NCI-H446 (cell line): Measurements from ENCODE around the gene CYS1.
A peak's percentile ranks its signal among the peaks of the same experiment; 100 is the strongest.

ENCODE experiments used
- DNase-seq, 2 experiments: peaks; one replicate each; lab custom pipeline; 2025; lab: John Stamatoyannopoulos, UW

The CYS1 gene

DNA sequence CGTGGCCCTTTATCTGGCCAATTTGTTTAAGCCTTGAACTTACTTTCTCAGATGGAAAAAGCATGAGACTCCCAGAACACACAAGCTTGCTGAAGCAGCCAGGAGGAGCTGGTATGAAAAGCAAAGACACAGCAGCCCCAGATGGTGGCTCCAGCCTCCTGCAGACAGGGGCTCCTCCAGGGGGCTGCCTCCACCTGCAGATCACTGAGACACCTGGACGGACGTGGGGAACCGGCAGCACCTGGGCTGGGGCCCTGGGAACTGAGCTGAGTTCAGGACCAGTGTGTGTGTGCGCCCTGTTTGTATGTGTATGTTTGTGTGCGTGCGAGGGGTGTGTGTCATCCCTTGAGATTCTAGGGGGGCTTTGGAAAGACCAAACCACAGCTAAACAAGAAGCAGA lies 8.6 kb downstream of the CYS1 start:
- no peak for DNase-seq

GRCh38 chr2:10071176-10071575 lies 9.0 kb downstream of the CYS1 start:
- DNase-seq, result no peak

DNA sequence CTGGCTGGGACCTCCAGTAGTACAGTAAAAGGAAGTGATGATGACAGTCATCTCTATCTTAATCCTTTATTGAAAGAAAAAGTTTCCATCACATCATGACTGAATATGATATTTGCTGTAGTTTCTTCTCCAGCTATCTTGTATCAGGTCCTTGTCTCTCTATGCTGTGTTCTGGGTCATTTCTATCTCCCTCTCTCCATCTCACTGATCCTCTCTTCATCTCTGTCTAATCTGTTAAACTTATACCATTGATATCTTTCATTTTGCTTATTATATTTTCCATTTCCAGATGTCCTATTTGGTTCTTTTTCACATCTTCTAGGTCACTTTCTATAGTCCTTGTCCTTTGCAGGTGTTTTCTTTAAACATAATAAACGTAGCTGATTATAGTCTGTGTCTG lies 12.3 kb downstream of the CYS1 start:
- DNase-seq, result no peak

GRCh38 chr2:10067330-10067729 lies 12.9 kb downstream of the CYS1 start:
- no peak for DNase-seq

DNA sequence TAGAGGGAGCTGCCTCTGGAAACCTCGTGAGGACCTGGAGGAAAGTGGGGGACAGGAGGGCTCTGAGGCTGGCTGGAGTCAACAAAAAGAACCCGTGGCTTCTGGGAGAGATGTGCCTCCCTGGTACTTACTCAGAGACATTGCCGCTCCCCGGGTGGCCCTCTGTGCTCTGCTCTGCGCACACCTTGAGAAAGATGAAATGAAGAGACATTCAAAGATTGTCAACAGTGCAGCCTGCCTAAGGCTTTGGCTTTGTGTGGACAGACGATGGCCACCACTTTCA lies 14.5 kb downstream of the CYS1 start:
- no peak for DNase-seq

- DNase-seq, result no peak
These were observed 15.1 kb downstream of the CYS1 start for GRCh38 chr2:10064932-10065772.

DNA sequence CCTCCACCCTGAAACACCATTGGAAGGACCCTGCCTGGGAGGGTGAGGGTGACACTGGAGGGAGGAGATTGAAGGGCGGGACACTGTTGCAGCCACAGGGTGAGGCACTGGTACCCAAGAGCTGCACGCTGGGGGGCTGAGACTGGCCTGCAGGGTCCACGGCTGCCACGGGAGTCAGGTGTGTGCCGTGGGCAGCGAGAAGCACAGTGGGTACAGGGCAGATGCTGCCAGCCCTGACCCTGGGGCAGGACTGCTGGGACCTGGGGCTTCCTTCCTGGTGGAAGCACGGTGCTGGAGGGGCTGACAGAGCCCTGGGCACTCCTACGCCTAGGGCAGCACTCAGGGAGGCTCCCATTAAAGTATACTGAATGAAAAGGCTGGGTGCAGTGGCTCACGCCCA lies 16.6 kb downstream of the CYS1 start:
- no peak for DNase-seq

DNA sequence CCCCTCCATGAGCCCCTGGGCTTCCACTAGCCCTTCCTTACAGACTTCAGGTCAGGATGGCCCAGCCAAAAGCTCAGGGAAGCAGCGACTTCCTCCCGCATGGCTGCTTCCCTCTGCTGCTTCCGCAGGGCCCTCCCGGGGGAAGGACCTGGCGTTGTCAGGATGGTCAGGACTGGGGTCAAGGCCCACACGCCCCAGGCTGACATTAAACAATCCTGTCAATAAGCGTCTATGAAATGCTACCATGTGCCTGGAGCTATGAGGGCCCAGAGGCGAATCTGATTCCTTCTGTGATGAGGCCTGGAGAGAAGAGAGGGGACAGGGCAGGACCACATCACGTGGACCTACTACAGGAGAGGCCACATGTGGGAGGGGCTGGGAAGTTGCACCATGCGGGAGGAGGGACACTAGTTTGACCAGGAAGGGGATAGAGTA lies 17.3 kb downstream of the CYS1 start:
- no peak for DNase-seq

- DNase-seq, result no peak
These were observed 18.8 kb downstream of the CYS1 start for GRCh38 chr2:10061221-10061925.

- no peak for DNase-seq
These were observed 20.5 kb downstream of the CYS1 start for GRCh38 chr2:10059552-10060335.

DNA sequence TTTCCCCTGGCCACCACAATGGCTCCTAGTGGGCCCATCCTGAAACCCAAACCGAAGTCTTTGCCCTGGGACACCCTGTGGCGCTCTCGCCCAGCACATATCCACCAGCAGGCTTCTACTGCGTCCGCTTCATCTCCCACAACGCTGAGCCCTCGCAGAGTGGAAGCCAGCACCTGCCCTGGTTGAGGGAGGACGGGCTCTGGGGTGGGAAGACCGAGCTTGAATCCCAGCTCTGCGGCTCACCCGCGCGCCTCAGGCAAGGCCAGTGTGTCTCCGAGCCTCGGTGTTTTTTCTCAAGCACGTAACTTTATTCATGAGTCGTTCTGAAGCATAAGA lies 21.2 kb downstream of the CYS1 start:
- no peak for DNase-seq

DNA sequence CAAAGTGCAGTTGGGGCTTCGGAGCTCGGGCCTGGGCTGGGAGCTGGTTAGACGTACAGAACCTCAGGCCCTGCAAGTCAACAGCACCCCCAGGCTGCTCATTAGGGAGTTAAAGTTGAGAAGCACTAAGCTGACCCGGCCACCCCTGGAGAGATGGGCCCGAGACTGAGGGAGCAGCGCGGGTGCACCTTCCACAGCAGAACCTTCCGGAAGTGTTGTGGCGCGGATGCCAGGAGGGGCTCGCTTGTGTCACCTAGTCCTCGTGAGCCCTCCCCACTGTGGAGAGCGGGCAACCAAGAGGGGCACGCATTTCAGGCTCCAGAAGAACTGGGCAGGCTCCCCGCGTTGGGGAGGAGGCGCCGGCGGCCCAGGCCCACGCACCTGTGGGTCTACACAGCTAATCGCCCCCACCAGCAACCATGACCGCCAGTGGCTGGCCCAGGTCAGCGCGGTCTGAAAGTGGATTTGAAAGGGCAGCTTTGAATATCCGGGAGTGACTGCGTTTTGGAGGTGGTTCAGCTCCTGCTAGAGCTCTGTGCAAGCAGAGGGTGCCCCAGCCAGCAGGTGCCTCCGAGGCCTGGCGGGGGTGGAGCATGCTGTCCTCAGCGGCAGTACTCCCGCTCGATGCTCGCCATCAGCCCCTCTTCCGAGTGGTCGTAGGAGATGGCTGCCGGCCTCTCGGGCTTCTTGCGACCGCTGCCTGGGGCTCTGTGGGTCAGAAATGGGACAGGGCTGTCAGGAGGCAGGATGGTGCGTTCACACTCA lies 21.8 kb downstream of the CYS1 start:
- DNase-seq, result no peak

DNA sequence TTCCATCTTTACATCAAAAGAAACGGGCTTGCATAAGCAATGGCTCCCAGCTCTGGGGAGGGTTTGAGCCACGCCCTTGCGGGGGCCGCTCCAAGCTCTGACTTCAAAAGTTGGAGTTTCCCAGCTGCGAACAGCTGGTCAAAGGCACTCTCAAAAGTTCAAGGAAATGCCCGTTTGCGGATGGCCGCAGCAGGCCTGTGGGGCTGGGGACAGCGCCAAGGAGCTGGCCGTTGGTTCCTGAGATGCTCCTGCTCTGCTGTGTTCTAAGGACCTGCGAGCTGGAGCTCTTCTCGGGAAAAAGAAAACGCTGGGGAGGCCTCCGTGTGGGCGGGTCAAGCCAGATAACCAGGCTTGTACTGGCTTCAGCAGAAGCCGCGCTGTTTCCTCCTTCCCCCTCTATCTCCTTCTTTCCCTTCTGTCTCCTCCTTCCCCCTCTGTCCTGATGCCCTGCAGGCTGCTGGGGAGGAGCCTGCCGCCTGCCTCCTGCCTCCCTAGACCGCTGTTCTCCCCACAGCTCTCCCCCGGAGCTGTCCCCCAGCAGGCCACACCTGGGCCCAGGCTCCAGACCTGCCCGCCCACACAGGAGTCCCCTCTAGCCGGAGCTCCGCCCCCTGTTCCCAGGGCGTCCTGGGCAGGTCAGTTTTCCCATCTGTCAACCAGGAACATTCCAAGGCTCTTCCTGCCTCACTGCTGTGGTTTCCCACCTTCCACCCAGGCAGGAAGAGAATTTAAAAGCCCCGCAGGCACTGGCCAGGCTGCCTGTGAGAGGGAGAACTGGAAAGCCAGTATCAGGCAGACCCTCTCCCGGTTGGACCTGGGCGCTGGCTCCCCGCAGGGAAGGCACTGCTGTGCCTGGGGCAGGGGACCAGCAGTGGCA lies 22.7 kb downstream of the CYS1 start:
- no peak for DNase-seq

- no peak for DNase-seq
These were observed 23.8 kb downstream of the CYS1 start for GRCh38 chr2:10056439-10056838.

GRCh38 chr2:10054976-10055375 lies 25.2 kb downstream of the CYS1 start:
- no peak for DNase-seq

GRCh38 chr2:10054424-10054823 lies 25.8 kb downstream of the CYS1 start:
- no peak for DNase-seq

DNA sequence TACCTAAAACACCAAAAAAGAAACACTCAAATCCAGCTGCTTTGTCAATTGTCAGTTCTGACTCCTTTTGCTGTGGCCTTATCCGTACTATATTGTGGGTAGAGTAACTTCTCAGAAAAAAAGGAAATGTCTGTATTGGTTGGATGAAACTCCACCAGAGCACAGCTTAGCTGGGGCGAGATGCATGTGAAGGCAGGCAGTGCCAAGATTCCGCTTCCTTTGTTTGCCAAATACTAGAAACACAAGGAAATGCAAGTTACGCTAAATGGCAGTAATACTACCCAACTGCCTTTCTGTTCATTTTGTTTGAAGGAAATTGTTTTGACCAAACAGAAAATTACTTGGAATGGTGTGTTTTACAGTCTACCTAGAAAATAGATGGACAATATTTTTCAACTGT lies 26.9 kb downstream of the CYS1 start:
- DNase-seq, result no peak

DNA sequence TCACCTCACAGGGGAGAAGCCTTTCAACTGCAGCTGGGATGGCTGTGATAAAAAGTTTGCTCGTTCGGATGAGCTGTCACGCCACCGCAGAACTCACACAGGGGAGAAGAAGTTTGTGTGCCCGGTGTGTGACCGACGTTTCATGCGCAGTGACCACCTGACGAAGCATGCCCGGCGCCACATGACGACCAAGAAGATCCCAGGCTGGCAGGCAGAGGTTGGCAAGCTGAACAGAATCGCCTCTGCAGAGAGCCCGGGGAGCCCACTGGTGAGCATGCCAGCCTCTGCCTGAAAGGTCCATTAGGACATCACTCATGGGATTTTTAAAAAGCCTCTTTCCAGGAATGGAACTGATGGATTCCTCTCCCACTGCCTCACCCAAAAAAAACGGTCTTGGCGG lies 28.0 kb downstream of the CYS1 start:
- no peak for DNase-seq

- peak; percentile 39 to 64 for DNase-seq
These were observed 31.6 kb downstream of the CYS1 start for GRCh38 chr2:10048501-10049171.

DNA sequence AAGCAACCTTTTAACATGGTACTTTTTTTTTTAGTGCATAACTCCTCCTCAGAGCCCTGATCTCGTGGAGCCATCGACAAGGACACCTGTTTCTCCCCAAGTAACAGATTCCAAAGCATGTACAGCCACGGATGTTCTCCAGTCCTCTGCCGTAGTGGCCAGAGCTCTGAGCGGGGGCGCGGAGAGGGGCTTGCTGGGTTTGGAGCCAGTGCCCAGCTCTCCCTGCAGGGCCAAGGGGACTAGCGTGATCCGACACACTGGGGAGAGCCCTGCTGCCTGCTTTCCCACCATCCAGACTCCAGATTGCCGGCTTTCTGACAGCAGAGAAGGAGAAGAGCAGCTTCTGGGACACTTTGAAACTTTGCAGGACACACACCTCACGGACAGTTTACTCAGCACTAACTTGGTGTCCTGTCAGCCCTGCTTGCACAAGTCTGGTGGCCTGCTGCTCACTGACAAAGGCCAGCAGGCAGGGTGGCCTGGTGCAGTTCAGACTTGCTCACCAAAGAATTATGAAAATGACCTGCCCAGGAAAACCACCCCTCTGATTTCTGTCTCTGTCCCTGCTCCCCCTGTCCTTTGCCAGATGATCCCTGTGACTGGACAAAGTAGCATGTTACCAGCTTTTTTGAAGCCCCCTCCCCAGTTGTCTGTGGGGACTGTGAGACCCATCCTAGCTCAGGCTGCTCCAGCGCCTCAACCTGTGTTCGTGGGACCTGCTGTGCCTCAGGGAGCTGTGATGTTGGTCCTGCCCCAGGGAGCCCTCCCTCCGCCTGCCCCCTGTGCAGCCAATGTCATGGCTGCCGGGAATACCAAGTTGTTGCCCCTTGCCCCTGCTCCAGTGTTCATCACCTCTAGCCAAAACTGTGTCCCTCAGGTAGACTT lies 32.4 kb downstream of the CYS1 start:
- DNase-seq, result no peak
